HG02763 (cell line): ENCODE results near the gene PHYKPL.
"Not testable (repeated sequence)": the region's sequence is repeated elsewhere in the genome, so short reads cannot be mapped to it uniquely, and the experiment has no call there.

ENCODE experiments used
- ATAC-seq: cut with Tn5 transposase; IDR thresholded peaks from one replicate; pipeline ENCODE4 v1.9.1; 2021; ENCODE audit warnings: mild to moderate bottlenecking, moderate library complexity; ENCODE audit not compliant: unreplicated experiment

Gene PHYKPL

DNA sequence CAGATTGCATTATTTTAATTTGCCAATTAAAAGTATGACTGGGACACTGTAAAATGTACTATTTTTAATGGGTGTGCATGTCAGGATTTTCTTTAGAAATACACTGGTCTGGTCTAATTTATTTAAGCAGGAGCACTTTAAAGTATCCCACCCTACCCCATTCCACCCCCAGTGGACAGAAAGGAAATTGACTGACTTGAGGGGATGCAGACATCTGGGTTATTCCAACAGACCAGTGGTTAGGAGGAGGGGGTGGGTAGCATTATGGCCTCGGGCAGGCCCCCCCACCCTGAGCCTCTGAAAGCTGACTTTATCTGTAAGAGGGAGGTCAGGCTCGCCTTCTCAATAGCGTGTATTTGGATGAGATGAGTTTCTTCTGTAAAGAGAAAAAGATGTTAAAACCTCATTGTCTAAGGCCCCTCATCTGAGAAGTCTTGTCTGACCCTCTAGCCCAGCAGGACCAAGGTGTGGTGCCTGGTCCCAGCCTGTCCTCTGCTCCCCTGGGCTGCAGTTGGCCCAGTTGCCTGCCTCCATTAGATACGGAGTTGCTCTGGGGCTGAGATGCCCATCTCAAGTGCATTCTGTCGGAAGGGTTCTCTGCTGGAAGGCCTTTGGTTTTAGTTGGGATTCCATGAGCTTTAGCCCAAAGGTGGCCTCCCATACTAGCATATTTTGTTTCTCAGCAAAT is 23.9 kb downstream of the PHYKPL start:
- no peak for ATAC-seq

- no peak for ATAC-seq
Measured at GRCh38 chr5:178207917-178208280, 24.7 kb downstream of the PHYKPL start.

- ATAC-seq = no peak
Measured at GRCh38 chr5:178207183-178207916, 25.3 kb downstream of the PHYKPL start.

DNA sequence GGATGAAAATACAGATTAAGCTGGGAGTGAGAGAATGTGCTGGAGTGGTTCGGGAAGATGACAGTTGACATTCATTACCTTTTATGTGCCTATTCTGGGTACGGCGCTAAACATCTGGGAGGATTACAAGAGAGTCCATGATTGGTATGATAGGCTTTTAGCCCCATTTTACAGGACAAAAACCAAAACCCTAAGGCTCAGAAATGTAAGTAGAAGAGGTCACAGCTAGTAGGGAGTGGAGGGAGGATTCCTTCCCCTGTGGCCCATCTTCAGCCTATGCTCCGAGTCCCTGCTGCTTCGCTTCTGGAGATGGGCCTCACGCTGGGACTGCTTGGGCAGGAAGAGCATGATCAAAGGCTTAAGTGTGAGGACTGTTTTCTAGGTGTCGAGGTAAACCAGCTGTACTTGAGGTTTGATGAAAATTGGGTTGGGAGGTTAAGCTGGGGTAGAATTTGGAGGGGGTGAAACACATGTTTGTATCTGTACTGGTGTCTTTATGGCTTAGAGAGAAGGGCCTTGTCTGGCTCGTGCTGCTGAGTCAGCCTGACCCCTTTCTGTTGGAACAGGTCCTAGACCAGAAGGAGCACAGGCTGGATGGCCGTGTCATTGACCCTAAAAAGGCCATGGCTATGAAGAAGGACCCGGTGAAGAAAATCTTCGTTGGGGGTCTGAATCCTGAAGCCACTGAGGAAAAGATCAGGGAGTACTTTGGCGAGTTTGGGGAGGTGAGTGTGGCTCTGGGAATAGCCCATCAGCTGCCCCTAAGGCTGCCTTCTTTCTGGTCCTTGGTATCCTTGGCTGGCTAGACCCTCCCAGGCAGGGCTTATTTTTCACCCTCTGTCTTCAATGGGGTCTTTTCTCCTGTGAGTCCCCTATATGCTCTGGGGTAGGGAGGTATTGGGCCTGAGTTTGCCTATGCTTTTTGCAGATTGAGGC is 26.2 kb downstream of the PHYKPL start:
- no peak for ATAC-seq

- ATAC-seq = no peak
Measured at GRCh38 chr5:178205749-178206047, 26.9 kb downstream of the PHYKPL start.

GRCh38 chr5:178204935-178205748 is 27.5 kb downstream of the PHYKPL start:
- ATAC-seq = peak; percentile 45

DNA sequence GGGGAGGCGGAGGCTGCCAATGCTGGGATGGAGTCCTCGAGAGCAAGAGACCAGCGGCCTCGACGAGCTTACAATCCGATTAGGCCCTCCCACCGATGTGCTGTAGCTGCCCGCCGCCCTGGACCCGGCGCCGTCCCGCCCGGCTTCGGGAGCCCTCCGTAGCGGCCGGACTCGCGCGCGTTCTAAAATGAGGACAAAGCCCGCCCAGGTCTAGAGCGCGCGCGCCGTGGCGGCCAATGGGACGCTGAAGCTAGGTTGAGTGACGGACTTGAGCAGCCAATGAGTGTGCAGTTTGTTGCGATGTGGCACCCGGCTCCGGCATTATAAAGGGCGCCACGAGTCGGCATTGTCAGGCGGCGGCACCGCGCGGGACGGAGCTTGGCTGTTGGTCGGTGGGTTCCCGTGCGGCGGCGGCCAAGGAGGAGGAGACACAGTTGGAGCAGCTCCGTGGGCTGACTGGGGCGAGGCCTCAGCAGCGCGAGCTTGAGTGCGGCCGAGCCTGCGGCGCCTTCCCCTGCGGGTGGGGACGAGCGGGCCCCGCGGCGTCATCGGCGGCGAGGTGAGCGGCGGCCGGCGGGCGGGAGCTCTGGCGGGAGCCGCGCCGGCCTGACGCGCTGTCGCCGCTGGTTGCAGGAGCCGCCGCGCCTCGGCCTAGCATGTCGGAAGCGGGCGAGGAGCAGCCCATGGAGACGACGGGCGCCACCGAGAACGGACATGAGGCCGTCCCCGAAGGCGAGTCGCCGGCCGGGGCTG is 28.2 kb downstream of the PHYKPL start, which contains the start of gene HNRNPAB:
TSS of gene HNRNPAB (plus strand) at position 352 of the 753 bp plus-strand sequence. CDS start at position 657, 305 bp downstream.
- ATAC-seq = peak; percentile 81

- no peak for ATAC-seq
Measured at GRCh38 chr5:178203670-178204181, 28.9 kb downstream of the PHYKPL start.

GRCh38 chr5:178202541-178202940 is 30.1 kb downstream of the PHYKPL start:
- no peak for ATAC-seq

DNA sequence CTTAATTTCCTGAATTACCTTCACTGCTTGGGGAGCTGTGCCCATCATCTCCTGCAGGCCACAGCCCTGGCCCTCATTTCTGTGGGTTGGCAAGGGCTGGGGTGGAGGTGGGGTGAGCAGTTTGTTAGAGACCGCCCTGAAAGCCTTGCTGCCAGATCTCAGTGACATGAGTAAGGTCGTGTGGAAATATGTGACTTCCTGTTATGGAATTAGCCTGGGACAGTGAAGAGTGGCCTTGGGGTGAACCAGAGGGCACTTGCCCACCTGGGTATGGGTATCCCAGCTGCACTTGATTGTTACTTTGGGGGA is 30.7 kb downstream of the PHYKPL start:
- ATAC-seq = no peak

DNA sequence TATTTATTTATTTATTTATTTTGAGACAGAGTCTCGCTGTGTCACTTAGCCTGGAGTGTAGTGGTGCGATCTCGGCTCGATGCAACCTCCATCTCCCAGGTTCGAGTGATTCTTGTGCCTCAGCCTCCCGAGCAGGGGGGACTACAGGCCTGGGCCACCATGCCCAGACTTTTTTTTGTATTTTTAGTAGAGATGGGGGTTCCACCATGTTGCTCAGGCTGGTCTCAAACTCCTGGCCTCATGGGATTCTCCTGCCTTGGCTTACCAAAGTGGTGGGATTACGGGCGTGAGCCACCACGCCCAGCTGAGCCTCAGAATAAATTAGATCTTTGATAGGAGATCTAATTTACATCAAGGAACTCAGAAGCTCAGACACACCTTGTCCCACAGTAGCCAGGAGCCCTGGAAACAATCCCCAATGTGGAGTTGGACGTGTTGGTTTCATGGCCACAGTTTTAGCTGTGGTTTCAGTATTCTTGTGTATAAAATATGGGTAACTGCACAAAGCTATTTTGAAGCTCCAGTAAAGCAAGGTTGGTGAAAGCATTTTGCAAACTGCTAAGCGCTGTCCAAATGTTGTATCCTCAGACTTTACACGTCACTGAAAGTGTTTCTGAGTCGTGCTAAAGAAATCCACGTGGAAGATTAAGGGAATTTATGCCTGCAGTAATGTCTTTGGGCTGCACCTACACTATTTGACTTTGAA is 31.2 kb downstream of the PHYKPL start:
- ATAC-seq = no peak

DNA sequence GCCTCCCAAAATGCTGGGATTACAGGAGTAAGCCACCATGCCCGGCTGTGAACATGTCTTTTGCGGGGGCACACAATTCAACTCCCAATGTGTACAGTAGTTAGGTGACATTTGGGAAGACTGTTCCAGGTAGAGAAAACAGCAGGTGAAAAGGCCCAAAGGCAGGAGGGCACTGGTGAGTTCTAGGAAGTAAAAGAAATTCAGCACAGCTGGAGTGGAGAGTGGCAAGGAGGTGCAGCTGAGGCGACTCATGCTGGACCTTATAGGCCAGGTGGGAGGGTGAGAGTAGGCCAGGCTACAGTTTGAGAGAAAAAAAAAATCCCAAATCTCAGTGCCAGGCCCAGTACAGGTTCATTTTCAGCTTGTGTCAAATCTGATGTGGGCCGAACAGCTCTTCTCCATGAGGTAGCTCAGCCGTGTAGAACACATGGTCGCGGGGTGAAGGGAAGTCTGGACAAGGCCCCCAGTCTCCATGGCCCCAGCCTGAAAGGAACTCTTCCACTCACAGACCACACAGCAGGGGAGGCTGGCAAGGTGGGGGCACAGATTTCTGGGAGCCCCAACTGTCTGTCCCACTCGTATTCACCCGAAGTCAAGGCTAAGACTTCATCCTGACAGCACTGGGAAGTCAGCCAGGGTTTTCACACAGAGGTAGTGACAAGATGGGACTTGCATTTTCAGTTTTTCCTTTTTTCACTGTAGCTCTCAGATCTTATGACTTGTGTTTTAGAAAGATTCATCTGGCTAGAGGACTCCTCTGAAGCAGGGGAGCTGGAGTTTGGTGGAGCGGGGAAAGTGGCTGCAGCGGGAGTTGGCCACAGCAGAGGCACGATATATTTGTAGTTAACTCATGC is 32.8 kb downstream of the PHYKPL start:
- no peak for ATAC-seq

GRCh38 chr5:178198706-178199105 is 33.9 kb downstream of the PHYKPL start:
- ATAC-seq = no peak

DNA sequence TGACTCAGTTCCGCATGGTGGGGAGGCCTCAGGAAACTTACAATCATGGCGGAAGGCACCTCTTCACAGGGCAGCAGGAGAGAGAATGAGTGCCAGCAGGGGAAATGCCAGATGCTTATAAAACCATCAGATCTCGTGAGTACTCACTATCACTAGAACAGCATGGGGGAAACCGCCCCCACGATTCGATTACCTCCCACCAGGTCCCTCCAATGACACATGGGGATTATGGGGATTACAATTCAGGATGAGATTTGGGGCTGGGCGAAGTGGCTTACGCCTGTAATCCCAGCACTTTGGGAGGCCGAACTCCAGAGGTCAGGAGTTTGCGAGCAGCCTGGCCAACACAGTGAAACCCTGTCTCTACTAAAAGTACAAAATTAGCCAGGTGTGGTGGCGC is 34.5 kb downstream of the PHYKPL start:
- not testable (repeated sequence) for ATAC-seq

- no peak for ATAC-seq
Measured at GRCh38 chr5:178196986-178197385, 35.6 kb downstream of the PHYKPL start.

- ATAC-seq = no peak
Measured at GRCh38 chr5:178196281-178196812, 36.3 kb downstream of the PHYKPL start.

DNA sequence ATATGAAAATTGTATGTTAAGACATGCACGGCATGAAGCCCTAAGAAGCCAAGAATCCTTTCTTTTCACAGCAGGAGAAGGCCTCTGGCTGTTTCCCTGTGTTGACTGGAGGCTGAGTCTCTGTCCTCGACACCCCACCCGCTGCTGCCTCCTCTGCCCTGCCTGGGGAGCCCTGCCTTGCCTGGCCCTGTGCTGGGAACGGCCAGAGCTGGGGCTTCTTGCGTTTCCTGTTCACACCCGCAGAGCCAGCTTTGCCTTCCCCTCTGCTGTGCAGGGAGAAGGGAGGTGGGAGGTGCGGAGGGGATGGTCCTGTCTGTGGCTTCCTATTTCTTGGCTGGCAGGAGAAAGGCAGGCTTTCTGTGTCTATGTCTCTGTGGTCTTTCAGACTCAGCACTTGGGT is 38.6 kb downstream of the PHYKPL start:
- ATAC-seq = no peak

DNA sequence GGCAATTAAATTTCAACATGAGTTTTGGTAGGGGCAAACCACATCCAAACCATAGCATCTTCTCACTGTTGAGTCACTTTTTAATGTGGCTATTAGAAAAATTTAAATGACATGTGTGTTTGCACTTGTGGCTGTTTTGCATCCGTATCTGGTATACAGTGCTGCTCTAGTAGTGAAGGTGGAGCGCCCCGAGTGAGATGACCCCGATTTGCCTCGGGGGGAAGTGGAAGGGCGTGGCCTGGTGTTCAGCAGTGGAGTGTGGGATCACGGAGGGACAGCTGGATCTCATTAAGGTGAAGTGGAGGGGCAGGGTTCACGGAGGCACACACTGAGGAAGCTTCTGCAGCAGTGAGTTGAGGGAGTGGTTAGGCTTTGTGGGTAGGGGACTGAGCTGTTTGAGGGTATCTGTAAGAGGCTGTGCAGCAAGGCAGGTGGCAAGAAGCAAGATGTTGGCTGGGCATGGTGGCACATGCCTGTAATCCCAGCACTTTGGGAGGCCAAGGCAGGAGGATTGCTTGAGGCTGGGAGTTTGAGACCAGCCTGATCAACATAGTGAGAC is 39.3 kb downstream of the PHYKPL start:
- ATAC-seq = no peak
